ENCODE measurements around the gene PGC.

- TF ChIP-seq SRF (IDR thresholded peaks at IDR 0.05; ENCODE audit: low read depth, low read length), result no peak
- no peak for TF ChIP-seq SIRT6 (IDR thresholded peaks at IDR 0.05; ENCODE audit: low read length)
- no peak for TF ChIP-seq TAF1 (IDR thresholded peaks at IDR 0.05; ENCODE audit: low read depth, low read length)
- no peak for TF ChIP-seq CTCF (IDR thresholded peaks at IDR 0.05; ENCODE audit: control extremely low read depth in 1 of 3, insufficient read depth in 1 of 3, low read depth in 1 of 3, low read length in 3 of 3)
- TF ChIP-seq PHF8 (conservative IDR thresholded peaks at IDR 0.05; ENCODE audit: low read depth, low read length), result no peak
- TF ChIP-seq RFX5 (IDR thresholded peaks at IDR 0.05; ENCODE audit: borderline replicate concordance, low read depth, low read length), result no peak
- no peak for TF ChIP-seq USF2 (IDR thresholded peaks at IDR 0.05; ENCODE audit: low read length)
- no peak for TF ChIP-seq POLR2A (IDR thresholded peaks at IDR 0.05; ENCODE audit: control extremely low read depth in 1 of 2, low read depth in 2 of 2, low read length in 2 of 2)
Observed at GRCh38 chr6:41722969-41723529, 24.1 kb downstream of the PGC start.

Measured in H1 (cell line).